Smooth muscle cell (in vitro differentiated cells): ENCODE results near the gene XAF1. TPM values are rescaled to one million over a fixed set of nuclear protein-coding genes. Genes with fewer than 3 reads are reported as not detected.

Experiments used
- DNase-seq: peaks from one replicate; lab custom pipeline; 2025; ENCODE audit not compliant: unreplicated experiment; lab: John Stamatoyannopoulos, UW
- H2AFZ ChIP-seq: fragments of 200-600 bp; sonication (generic); 2 replicates; pipeline ENCODE4 v1.6.0; 2016; ENCODE audit warnings: antibody characterized with exemption, low read depth, mild to moderate bottlenecking
- H3F3A ChIP-seq: fragments of 200-600 bp; sonication (generic); 2 replicates; pipeline ENCODE4 v1.6.0; 2017; ENCODE audit warnings: antibody characterized with exemption, low read depth
- H3K27ac ChIP-seq: fragments of 200-600 bp; sonication (generic); 2 replicates; pipeline ENCODE4 v1.5.1; 2016; ENCODE audit warnings: low read depth, mild to moderate bottlenecking
- H3K27me3 ChIP-seq: fragments of 200-600 bp; sonication (generic); 2 replicates; pipeline ENCODE4 v1.6.1; 2016; ENCODE audit warnings: low read depth, mild to moderate bottlenecking
- H3K36me3 ChIP-seq: fragments of 200-600 bp; sonication (generic); 2 replicates; pipeline ENCODE4 v1.5.1; 2016; ENCODE audit warnings: low read depth
- H3K4me1 ChIP-seq: fragments of 200-600 bp; sonication (generic); 2 replicates; pipeline ENCODE4 v1.5.1; 2016; ENCODE audit warnings: low read depth
- H3K4me2 ChIP-seq: fragments of 200-600 bp; sonication (generic); 2 replicates; pipeline ENCODE4 v1.6.0; 2016; ENCODE audit warnings: mild to moderate bottlenecking
- H3K4me3 ChIP-seq: fragments of 200-600 bp; sonication (generic); 2 replicates; pipeline ENCODE4 v1.5.1; 2016; ENCODE audit warnings: mild to moderate bottlenecking
- H3K79me2 ChIP-seq: fragments of 200-600 bp; sonication (generic); 2 replicates; pipeline ENCODE4 v1.6.0; 2016; ENCODE audit warnings: low read depth, mild to moderate bottlenecking
- H3K9ac ChIP-seq: fragments of 200-600 bp; sonication (generic); 2 replicates; pipeline ENCODE4 v1.6.0; 2016; ENCODE audit warnings: low read depth
- H3K9me3 ChIP-seq: fragments of 200-600 bp; sonication (generic); replicated peaks from 2 replicates; pipeline ENCODE4 v1.5.1; 2016; ENCODE audit warnings: low read depth
- H4K20me1 ChIP-seq: fragments of 200-600 bp; sonication (generic); 2 replicates; pipeline ENCODE4 v1.6.0; 2016; ENCODE audit warnings: low read depth
- CTCF ChIP-seq: fragments of 200-600 bp; sonication (generic); IDR thresholded peaks from 2 replicates; pipeline ENCODE4 v1.5.1; 2017; ENCODE audit warnings: borderline replicate concordance, mild to moderate bottlenecking, antibody characterized with exemption; ENCODE audit not compliant: insufficient read depth, poor library complexity, severe bottlenecking
- WGBS: methylation state at CpG from one replicate; pipeline ENCODE4 v1.1.7; 2016; ENCODE audit warnings: low lambda C conversion rate; 5-methylcytosine and 5-hydroxymethylcytosine counted together
- polyA plus RNA-seq: library from polyadenylated mRNA; unstranded; fragments of >200 nt; fragmentation: Nextera tagmentation; extraction: Ambion mirVana; gene quantifications from 2 replicates; pipeline ENCODE4 v1.2.1, GENCODE V29; 2016
- total RNA-seq: library from RNA; depleted of rRNA; stranded (reverse); fragments of >200 nt; gene quantifications from 2 replicates; pipeline ENCODE4 v1.2.3, GENCODE V29; 2014

The XAF1 gene
- total and polyA plus RNA-seq, 2 experiments from 2014 or later, result 3.1 to 3.9 TPM

- TF ChIP-seq CTCF, result no peak
- no peak for DNase-seq
- H3K4me3 ChIP-seq, result no peak overlapping the region
- no peak overlapping the region for H3K4me2 ChIP-seq
- no peaks in the 10 kb centered on the region for H3K9me3 ChIP-seq
- no peaks in the 10 kb centered on the region for H3F3A ChIP-seq
- H3K27me3 ChIP-seq, result peaks cover 7% of the 10 kb centered on the region
- no peaks in the 10 kb centered on the region for H4K20me1 ChIP-seq
- no peaks in the 10 kb centered on the region for H3K36me3 ChIP-seq
- H2AFZ ChIP-seq, result no peak overlapping the region
- H3K4me1 ChIP-seq, result no peaks in the 10 kb centered on the region
- WGBS, result 82% methylated on average over 8 of the region's 8 CpGs
- no peak overlapping the region for H3K9ac ChIP-seq
- H3K79me2 ChIP-seq, result no peaks in the 10 kb centered on the region
- no peak overlapping the region for H3K27ac ChIP-seq
Measured at GRCh38 chr17:6797718-6798351, 42.0 kb downstream of the XAF1 start.

- Histone ChIP-seq H3K9ac (no peak overlapping the region), H3K27me3 (no peaks in the 10 kb centered on the region), H3K79me2 (no peaks in the 10 kb centered on the region), H3K4me1 (no peaks in the 10 kb centered on the region), H3K9me3 (no peaks in the 10 kb centered on the region), H3K36me3 (no peaks in the 10 kb centered on the region), H2AFZ (no peak overlapping the region), H3K27ac (no peak overlapping the region), H3F3A (no peaks in the 10 kb centered on the region), H4K20me1 (no peaks in the 10 kb centered on the region), H3K4me2 (no peak overlapping the region), H3K4me3 (no peak overlapping the region)
- no peak for DNase-seq
- 85% methylated on average over 6 of the region's 6 CpGs for WGBS
- no peak for TF ChIP-seq CTCF
Measured at GRCh38 chr17:6799738-6800137, 43.9 kb downstream of the XAF1 start.

GRCh38 chr17:6800422-6801027 is 44.7 kb downstream of the XAF1 start:
- Histone ChIP-seq H3K4me1 (no peaks in the 10 kb centered on the region), H2AFZ (no peak overlapping the region), H3K4me3 (no peak overlapping the region), H3K36me3 (no peaks in the 10 kb centered on the region), H4K20me1 (no peaks in the 10 kb centered on the region), H3F3A (no peaks in the 10 kb centered on the region), H3K9me3 (no peaks in the 10 kb centered on the region), H3K27me3 (no peaks in the 10 kb centered on the region), H3K9ac (no peak overlapping the region), H3K4me2 (no peak overlapping the region), H3K79me2 (no peaks in the 10 kb centered on the region), H3K27ac (no peak overlapping the region)
- TF ChIP-seq CTCF, result peak; percentile 48
- no peak for DNase-seq
- WGBS, result 70% methylated on average over 13 of the region's 13 CpGs

GRCh38 chr17:6811510-6811909 is 55.7 kb downstream of the XAF1 start:
- Histone ChIP-seq H2AFZ (no peak overlapping the region), H3F3A (no peaks in the 10 kb centered on the region), H3K4me2 (no peak overlapping the region), H3K36me3 (no peaks in the 10 kb centered on the region), H3K27ac (no peak overlapping the region), H4K20me1 (no peaks in the 10 kb centered on the region), H3K27me3 (peaks cover 5% of the 10 kb centered on the region), H3K4me1 (no peaks in the 10 kb centered on the region), H3K9ac (no peak overlapping the region), H3K4me3 (no peak overlapping the region), H3K9me3 (no peaks in the 10 kb centered on the region), H3K79me2 (no peaks in the 10 kb centered on the region)
- DNase-seq, result no peak
- no peak for TF ChIP-seq CTCF
- WGBS, result 88% methylated on average over 9 of the region's 9 CpGs
